HEK293T (cell line): ENCODE data around the gene EYA4.

Source experiments
- BHLHE40 ChIP-seq: fragments of 450-650 bp; IDR thresholded peaks from 2 replicates; pipeline ENCODE4 v1.6.1; 2016; ENCODE audit warnings: mild to moderate bottlenecking, moderate library complexity, borderline replicate concordance
- SUZ12 ChIP-seq: fragments of 450-650 bp; IDR thresholded peaks from 2 replicates; pipeline ENCODE4 v1.6.1; 2016; ENCODE audit warnings: mild to moderate bottlenecking
- TARDBP ChIP-seq: fragments of 450-650 bp; IDR thresholded peaks from 2 replicates; pipeline ENCODE4 v1.6.1; 2016

DNA sequence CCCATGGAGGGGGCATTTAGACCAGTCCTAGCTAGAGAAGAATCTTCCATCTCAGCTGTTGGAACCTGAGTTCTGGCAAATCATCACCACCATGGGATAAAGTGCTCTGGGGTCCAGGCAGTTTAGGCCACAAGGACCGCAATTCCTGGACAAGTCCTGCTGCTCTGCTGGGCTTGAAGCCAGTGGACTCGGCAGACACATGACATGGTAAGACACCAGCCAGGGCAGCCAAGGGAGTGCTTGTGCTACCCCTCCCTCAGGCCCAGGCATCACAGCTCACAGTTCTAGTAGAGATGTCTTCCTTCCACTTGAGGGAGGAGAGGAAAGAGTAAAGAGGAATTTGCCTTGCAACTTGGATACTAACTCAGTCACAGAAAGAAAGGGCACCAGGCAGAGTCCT is 246.0 kb downstream of the EYA4 start:
- no peak for TF ChIP-seq BHLHE40
- TF ChIP-seq SUZ12: no peak
- no peak for TF ChIP-seq TARDBP
